ENCODE results near the gene ANKRD33B.
"Not testable (repeated sequence)": the region's sequence is repeated elsewhere in the genome, so short reads cannot be mapped to it uniquely, and the experiment has no call there.

Gene ANKRD33B

DNA sequence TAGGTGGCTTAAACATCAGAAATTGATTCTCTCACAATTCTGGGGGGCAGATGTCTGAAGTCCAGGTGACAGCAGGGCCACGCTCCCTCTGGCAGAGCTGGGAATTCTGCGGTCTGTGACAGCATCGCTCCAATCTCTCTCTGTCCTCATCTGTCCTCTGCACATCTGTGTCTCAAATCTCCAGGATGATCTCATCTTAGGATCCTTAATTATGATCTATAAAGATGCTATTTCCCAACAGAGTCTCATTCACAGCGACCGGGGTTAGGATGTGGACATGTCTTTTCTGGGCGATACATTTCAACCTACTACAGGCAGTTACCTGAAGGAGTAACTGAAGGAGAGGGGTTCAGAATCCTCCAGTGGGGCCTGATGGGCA is 31.4 kb downstream of the ANKRD33B start:
- peak; percentile 45 for DNase-seq

DNA sequence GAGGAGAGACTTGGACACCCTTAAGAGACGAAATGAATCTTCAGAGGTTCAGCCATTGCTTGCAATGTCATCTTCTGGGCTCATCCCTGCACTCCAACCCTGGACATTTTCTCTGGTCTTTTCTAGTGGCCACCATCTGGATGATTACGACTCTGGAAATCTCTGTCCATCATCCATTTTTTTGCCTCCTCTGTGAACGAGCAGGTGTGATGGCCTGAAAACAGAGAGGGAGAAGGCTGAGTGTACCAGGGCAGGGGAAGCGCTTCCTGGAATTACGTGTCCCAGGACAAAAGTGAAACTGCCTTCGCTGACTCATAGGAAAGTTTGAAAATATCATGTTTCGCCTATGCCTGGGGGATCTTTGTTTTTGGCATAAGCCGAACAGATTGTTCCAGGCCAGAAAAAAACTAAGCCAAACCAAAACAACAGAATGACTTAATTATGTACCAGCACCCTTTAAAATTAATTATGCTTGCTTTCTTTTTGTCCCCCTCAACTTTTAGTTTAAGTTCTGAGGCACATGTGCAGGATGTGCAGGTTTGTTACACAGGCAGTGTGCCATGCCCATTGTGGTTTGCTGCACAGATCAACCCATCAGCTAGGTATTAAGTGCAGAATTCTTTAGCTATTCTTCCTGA is 31.9 kb downstream of the ANKRD33B start:
- DNase-seq = peak; percentile 87

DNA sequence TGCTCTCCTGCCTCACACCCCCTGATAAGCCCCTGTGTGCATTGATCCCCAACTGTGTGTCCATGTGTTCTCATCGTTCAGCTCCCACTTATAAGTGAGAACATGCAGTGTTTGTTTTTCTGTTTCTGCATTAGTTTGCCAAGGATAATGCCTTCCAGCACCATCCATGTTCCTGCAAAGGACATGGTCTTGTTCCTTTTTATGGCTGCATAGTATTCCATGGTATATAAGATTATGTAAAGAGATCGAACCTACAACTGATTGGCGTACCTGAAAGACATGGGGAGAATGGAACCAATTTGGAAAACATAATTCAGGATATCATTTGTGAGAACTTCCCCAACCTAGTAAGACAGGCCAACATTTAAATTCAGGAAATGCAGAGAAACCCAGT is 32.4 kb downstream of the ANKRD33B start:
- DNase-seq = no peak

DNA sequence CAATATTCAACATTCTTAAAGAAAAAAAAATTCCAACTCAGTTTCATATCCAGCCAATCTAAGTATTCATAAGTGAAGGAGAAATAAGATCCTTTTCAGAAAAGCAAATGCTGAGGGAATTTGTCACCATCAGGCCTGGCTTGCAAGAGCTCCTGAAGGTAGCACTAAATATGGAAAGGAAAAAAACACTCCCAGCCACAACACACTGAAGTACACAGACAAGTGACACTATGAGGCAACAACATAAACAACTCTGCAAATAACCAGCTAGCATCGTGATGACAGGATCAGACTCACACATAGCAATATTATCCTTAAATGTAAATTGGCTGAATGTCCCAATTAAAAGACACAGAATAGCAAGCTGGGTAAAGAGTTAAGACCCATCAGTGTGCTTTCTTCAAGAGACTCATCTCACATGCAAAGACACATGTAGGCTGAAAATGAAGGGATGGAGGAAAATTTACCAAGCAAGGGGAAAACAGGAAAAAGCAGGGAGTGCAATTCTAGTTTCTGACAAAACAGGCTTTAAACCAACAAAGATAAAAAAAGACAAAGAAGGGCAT is 33.1 kb downstream of the ANKRD33B start:
- no peak for DNase-seq

DNA sequence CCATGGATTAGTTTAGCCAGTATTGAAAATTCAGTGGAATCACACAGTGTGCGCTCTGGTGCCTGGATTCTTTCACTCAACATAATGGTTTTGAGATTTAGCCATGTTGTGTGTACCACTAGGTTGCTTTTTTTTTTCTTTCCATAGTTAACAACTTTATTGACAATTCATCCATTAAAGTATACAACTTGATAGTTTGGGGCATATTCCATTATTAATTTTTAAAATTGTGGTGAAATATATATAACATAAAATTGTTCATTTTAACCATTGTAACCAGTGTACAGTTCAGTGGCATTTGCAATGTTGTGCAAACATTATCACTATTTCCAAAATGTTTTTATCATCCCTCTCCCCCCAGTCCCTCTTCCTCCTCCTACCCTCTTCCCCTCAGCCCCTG is 35.2 kb downstream of the ANKRD33B start:
- DNase-seq = no peak

DNA sequence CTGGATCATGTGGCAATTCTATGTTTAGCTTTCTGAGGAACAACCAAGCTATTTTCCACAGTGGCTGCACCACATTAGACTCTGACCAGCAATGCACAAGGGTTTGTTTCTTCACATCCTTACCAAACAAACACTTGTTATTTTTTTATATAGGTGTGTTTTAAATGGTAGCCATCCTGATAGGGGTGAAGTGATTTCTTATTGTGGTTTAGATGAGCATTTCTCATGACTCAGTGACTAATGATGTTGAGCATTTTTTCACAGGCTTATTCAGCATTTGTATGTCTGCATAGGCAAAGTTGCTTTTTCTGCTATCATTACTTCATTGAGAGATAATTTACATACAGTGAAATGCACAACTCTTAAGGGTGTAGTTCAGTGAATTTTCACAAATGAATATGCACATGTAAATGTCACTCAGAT is 36.0 kb downstream of the ANKRD33B start:
- DNase-seq = peak; percentile 70

DNA sequence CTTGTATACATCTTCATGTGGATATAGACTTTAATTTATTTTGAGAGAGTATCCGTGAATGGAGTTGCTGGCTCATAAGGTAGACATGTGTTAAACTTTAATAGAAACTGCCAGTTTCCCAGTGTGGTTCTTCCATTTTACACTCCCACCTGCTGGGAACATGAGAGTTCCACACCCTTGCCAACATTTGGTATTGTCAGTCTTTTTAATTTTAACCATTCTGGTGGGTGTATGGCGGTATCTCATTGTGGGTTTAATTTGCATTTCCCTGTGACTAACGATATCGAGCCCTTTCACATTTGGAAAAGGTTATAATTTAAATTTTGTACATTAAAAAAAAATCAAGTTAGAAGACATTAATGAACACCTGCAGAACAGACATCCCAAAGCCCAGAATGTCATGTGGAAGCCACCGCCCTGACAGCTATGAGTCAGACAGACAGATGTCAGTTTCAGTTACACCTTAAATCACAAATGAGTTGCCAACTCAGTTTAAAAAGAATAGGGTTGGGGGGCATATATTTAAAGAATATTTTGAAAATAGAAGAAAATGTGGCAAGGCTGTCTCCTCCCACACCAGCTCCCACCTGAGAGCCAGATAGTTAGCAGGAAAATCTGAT is 36.9 kb downstream of the ANKRD33B start:
- no peak for DNase-seq

DNA sequence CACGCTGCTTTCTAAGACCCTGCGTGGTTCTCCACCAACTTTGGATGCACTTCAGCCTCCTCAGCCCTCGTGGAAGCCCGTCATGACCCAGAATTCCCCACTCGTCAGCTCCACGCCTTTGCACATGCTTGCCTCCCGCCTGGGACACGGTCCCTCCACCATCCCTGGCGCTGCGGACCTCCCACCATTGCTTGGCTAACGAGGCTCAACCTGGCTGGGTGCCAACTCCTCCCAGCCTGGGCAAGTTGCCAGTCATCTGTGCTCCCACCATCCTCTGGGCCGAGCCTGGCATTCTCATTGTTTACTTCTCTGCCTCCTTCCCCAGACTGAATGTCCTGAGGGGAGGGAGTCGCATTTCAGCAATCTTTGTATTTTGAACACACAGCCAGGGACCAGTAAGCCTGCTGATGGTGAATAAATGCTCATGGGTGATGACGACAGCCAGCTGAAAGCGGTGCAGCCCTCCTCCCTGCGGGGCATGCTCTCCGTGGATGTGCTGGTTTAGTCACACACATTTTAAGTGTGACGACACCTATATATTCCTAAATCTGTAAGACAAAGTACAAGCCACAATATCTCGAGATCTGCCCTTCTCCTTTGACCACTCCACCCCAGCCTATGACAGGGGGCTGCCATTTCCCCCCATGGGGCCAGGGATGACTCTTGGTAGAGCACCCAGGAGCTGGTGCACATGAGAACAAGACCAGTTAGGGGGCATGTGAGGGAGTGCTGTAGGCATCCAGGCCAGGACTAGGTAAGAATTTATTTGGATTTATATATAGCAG is 37.6 kb downstream of the ANKRD33B start:
- DNase-seq = peak; percentile 86

DNA sequence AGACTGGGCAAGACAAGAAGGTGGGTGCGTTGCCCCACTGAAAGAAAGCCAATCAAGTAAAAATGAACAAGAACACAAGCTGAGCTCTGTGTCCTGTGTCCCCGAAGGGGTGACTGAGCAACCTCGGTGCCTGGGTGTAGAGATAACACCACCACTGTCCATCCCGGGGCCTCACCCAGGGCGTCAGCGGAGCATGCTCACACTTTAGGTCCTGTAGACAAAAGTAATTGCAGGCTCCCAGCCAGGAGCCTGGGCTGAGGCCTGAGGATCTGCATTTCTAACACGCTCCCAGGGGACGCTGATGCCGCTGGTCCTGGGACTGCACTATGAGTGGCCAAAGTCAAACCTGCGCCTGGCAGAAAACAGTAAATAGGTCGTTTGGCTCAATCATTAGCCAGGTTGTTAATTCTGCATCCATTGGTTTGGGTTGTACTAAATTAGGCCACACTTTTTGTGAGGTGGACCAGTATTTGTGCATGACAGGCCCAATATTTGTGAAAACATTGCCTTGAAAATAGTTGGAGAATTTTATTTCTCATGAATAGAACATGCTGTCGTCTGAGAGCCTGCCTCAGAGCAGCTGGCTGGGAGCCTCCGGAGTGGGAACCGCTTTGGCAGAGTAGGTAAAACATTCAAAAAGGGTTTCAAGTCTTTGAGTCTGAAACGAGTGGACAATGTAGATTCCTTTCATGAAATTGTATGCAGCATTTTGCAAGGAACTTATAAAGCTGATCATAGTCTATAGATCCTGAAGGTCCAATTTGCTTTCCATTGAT is 38.3 kb downstream of the ANKRD33B start:
- DNase-seq = no peak

DNA sequence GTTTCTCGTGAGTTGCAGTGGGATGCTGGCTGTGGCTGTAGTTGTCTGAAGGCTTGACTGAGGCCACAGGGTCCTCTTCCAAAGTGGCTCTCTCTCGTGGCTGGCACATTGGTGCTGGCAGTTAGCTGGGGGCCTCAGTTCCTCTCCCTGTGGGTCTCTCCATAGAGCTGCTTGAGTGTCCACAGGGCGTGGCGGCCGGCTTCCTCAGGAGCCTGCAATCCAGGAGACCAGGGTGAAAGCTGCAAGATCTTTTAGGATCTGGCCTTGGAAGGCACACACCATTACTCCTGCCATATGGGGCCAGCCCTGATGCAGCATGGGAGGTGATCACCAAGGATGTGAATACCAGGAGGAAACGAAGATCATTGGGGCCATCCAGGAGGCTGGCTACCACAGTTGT is 41.1 kb downstream of the ANKRD33B start:
- DNase-seq = no peak

DNA sequence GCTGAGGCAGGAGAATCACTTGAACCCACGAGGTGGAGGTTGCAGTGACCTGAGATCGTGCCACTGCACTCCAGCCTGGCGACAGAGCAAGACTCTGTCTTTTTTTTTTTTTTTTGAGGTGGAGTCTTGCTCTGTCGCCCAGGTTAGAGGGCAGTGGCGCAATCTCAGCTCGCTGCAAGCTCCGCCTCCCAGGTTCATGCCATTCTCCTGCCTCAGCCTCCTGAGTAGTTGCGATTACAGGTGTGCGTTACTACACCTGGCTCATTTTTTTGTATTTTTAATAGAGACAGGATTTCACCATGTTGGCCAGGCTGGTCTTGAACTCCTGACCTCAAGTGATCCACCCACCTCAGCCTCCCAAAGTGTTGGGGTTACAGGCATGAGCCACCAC is 42.8 kb downstream of the ANKRD33B start:
- not testable (repeated sequence) for DNase-seq

DNA sequence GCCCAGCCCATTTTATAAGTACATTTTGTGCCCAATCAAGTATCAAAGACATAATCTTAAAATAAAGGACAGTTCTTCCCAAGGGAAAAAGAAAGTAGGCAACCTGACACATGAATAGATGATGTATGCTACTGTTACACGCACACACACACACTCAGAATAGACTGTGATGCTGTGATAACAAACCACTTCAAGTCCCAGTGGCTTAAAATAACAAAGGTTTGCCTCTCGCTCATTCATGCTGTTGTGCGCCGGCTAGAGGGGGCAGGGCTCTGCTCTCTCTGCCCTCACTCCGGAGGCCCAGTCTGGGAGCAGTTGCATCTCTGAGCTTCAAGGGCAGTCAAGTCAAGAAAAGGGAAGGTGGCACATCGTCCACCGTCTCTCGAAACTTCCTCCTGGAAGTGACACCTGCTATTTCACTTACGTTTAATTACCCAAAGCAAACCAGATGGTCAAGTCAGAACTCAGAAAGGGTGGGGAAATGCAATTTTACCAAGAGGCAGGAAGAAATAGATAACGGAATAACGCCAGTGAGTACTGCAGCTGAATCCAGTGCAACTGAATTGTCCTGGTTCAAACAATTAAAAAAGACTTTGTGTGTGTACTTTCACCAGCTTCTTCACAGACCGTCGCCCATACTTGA is 43.3 kb downstream of the ANKRD33B start:
- DNase-seq = peak; percentile 26

DNA sequence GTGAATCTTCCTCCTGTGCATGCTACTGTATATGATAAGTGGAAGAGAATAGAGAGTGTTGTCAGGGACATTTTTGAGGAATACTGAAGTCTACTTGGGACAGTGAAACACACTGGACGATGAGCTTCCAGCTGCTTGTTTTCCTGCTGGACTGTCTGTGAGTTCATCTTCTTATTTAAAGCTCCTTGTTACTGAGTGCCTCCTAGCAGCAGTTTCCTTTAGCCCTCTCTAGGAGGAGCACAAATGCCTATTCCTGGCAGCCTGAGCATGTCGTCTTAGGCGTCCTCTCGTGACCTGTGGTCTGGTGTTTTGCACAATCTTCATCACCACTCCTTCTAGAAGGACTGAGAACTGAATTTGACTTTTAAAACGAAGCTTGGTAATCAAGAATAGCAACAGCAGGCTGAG is 43.8 kb downstream of the ANKRD33B start:
- no peak for DNase-seq

DNA sequence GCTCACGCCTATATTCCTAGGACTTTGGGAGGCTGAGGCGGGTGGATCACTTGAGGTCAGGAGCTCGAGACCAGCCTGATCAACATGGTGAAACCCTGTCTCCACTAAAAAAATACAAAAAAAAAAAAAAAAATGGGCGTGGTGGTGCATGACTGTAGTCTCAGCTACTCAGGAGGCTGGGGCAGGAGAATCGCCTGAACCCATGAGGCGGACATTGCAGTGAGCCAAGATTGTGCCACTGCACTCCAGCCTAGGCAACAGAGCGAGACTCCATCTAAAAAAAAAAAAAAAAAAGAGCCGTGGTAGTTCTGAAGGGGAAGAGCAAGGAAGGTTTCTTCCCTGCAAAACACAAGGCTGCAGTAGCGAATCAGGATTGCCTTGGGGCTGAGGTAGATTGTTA is 44.2 kb downstream of the ANKRD33B start:
- not testable (repeated sequence) for DNase-seq

DNA sequence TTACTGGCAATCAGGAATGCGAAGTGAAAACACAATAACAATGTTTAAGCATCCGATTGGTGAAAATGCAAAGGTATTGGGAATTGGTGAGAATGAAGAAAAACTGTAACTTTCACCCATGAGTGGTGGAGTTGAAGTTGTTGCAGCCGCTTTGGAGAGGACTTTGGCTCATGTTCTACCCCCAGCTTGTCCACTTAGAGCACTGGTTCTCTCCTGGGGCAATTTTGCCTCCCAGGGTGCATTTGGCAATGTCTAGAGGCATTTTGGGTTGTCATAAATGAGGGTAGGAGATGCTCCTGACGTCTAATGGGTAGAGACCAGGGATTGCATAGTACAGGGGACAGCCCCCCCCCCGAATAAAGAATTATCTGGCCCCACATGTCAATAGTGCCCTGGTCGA is 46.2 kb downstream of the ANKRD33B start:
- DNase-seq = no peak

DNA sequence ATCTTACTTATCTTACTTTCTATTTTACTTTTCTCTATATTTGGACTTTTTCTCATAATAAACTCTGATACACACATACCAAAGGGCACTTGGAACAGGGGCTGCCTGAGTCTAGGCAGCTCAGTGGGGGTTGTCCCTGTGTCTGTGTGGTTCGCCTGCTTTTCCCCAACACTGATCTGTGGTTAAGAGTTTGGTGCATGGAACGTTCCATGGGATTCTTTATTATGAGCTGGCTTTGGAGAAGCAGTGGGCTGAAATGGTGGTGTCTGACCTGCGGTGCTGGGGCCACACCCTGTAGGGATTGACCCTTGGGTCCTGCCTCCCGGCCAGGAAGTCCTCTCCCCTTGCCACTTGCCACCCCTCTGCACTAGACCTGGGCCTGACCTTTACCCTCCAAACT is 47.4 kb downstream of the ANKRD33B start:
- DNase-seq = no peak

DNA sequence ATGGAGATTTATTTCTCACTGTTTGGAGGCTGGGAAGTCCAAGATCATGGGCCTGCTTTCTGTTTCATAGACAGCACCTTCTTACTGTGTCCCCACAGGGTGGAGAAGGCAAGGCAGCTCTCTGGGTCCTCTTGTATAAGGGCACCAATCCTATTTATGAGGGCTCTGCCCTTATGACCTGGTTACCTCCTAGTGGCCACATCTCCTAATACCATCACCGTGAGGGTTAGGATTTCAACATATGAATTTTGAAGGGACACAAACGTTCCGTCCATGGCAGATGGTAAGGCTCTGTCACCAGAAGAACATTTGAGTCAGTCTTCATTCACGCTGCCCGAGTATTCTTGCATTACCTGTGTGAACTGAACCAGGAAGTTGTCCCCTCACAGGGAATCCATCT is 48.4 kb downstream of the ANKRD33B start:
- DNase-seq = no peak

DNA sequence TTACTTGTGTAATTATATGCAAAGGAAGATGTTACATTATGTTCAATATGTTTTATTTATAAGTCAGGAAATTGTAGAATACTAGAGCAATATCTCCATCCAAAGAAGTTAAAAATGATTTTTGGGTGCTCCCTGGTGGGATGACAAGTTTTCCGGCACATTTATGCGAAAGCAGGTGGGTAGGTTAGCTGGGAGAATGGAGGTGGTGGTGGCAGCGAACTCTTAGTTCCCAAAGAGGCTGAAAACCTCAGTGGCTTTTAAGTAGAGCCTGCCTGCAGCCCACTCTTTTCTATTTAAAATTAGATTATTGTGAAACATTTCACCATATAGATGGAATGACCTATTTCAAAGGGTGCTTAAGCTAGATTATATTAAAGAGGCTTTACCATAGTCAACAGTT is 51.8 kb downstream of the ANKRD33B start:
- DNase-seq = no peak

DNA sequence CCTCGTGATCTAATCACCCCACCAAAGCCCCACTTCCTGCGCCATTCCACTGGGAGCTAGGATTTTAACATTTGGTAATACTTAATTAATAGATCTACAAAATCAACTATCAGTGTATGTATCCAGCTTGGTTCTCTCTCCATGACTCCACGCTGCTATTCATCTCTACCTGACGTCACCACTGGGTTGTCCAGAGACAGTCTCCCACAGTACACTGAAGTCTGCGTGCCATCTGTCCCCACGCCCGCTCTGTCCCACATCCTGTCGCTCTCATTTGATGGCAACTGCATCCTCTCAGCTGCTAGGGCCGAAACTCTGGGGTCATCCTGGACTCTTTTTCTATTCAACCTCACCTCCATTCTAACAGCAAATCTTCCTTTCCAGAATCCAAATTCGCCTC is 53.2 kb downstream of the ANKRD33B start:
- DNase-seq = no peak

DNA sequence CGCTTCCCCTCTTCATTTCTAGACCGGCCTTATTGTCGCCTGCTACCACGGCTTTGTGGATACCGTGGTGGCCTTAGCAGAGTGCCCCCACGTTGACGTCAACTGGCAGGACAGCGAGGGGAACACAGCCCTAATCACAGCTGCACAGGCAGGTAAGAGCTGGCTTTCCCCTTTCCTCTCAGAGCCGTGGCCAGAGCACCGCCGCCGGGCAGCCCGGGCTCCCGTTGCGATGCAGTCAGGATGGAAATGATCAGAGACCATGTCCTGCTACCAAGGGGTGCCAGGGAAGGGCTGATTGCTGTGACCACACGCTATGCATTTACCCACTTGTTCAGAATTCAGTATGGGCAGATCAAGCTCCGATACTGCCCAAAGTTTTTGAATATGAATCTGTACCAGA is 54.4 kb downstream of the ANKRD33B start:
- DNase-seq = no peak

DNA sequence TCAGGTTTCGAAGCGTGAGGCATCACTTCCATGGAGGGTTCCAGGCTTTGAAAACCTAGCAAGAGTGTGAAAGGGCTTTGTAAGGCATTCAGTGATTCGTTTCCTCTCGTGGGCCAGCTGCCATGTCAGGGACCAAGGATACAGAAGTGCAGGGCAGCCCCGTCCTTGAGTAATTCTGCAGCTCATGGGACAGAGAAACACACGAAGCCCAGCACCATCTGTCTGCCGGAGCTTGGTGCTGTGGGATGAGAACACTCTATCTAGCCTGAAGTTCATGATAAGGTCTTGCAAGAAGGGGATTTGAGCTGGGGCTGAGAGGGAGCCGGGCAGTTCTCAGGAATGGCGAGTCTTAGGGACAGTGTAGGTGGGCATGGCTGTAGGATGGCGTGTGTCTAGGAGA is 55.8 kb downstream of the ANKRD33B start:
- DNase-seq = no peak

DNA sequence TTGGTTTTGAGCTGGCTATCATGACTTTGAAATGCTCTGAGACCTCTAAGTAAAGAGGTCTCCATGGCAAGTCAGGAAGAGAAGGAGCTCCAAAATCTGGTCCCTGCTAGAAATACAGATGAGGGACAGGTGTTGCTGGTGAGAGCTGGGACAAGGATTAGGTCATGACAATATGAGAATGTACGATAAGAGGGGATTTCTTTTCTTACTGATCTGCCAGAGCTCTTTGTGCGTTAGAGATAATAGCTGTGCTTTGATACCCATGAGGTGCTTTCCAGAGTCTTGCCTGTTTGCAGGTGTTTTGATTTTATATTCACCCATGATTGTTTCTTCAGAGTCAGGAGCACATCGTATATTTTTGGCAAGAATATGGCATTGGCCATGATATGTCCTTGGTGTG is 56.5 kb downstream of the ANKRD33B start:
- no peak for DNase-seq

DNA sequence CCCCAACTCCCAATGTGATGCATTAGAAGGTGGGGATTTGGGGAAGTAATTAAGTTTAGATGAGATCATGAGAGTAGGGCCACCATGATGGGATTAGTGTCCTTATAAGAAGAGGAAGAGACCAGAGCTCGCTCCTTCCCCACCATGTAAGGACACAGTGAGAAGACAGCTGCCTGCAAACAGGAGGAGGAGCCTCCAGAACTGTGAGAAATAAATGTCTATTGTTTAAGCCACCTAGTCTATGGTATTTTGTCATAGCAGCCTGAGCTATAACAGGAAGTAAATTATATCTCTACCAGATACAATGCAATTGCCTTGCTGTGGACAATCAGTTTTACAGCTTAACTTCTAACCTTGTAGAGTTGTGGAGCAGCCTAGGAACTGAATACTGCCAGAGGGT is 58.0 kb downstream of the ANKRD33B start:
- DNase-seq = no peak
